Type B pancreatic cell (in vitro differentiated cells): Measurements from ENCODE around the gene LRRC32. TPM values are rescaled to one million over a fixed set of nuclear protein-coding genes. Genes with fewer than 3 reads are reported as not detected.
"Not testable (repeated sequence)": the region's sequence is repeated elsewhere in the genome, so short reads cannot be mapped to it uniquely, and the experiment has no call there.

Experiments
- DNase-seq: peaks from one replicate; pipeline ENCODE4 v3.0.0; 2021; ENCODE audit warnings: mixed read lengths; ENCODE audit not compliant: unreplicated experiment; ENCODE audit errors: extremely low spot score
- H3K27ac Mint-ChIP-seq: 2 replicates; pipeline ENCODE4 v1.8.0; 2021; ENCODE audit warnings: mild to moderate bottlenecking, mixed read lengths
- H3K27me3 Mint-ChIP-seq: 2 replicates; pipeline ENCODE4 v1.8.0; 2021; ENCODE audit warnings: mixed read lengths
- H3K36me3 Mint-ChIP-seq: 2 replicates; pipeline ENCODE4 v1.8.0; 2021; ENCODE audit warnings: mixed read lengths
- H3K4me1 Mint-ChIP-seq: one replicate; pipeline ENCODE4 v1.8.0; 2021; ENCODE audit warnings: mixed read lengths; ENCODE audit not compliant: unreplicated experiment
- H3K4me3 Mint-ChIP-seq: 2 replicates; pipeline ENCODE4 v1.8.0; 2021; ENCODE audit warnings: mild to moderate bottlenecking, mixed read lengths
- H3K9me3 Mint-ChIP-seq: 2 replicates; pipeline ENCODE4 v1.8.0; 2021; ENCODE audit warnings: mixed read lengths
- CTCF ChIP-seq: fragments of 200-600 bp; sonication (generic); conservative IDR thresholded peaks from 2 replicates; pipeline ENCODE4 v1.5.0; 2021; ENCODE audit warnings: antibody characterized with exemption, mild to moderate bottlenecking
- total RNA-seq: library from RNA; stranded (reverse); gene quantifications from 2 replicates; pipeline ENCODE4 v1.2.1, GENCODE V29; 2021; ENCODE audit warnings: low replicate concordance

LRRC32 gene
- total RNA-seq, 1 donor from 2014 or later, result 4.3 TPM

GRCh38 chr11:76610871-76611475, 59.6 kb downstream of the LRRC32 start:
- peak; percentile 52 for DNase-seq
- Mint-ChIP-seq H3K27me3 (no peaks in the 10 kb centered on the region), H3K27ac (no peak overlapping the region), H3K4me3 (no peak overlapping the region), H3K36me3 (peaks cover 3% of the 10 kb centered on the region), H3K9me3 (peaks cover 7% of the 10 kb centered on the region), H3K4me1 (peaks cover 7% of the 10 kb centered on the region)
- TF ChIP-seq CTCF, result no peak

GRCh38 chr11:76610371-76610770, 60.2 kb downstream of the LRRC32 start:
- TF ChIP-seq CTCF, result no peak
- no peaks in the 10 kb centered on the region for H3K27me3 Mint-ChIP-seq
- no peak for DNase-seq
- no peak overlapping the region for H3K27ac Mint-ChIP-seq
- peaks cover 3% of the 10 kb centered on the region for H3K36me3 Mint-ChIP-seq
- H3K9me3 Mint-ChIP-seq, result peaks cover 9% of the 10 kb centered on the region
- peaks cover 8% of the 10 kb centered on the region for H3K4me1 Mint-ChIP-seq
- no peak overlapping the region for H3K4me3 Mint-ChIP-seq

GRCh38 chr11:76609736-76610370, 60.7 kb downstream of the LRRC32 start:
- Mint-ChIP-seq H3K36me3 (peaks cover 3% of the 10 kb centered on the region), H3K9me3 (peaks cover 9% of the 10 kb centered on the region), H3K27me3 (no peaks in the 10 kb centered on the region), H3K4me1 (peaks cover 8% of the 10 kb centered on the region), H3K27ac (no peak overlapping the region), H3K4me3 (no peak overlapping the region)
- no peak for DNase-seq
- TF ChIP-seq CTCF, result no peak

- not testable (repeated sequence) for H3K4me3 Mint-ChIP-seq, DNase-seq, H3K4me1 Mint-ChIP-seq, H3K27ac Mint-ChIP-seq, H3K27me3 Mint-ChIP-seq, H3K9me3 Mint-ChIP-seq, H3K36me3 Mint-ChIP-seq
Observed at GRCh38 chr11:76608879-76609460, 61.6 kb downstream of the LRRC32 start.

- not testable (repeated sequence) for H3K4me3 Mint-ChIP-seq, H3K27me3 Mint-ChIP-seq, DNase-seq, H3K36me3 Mint-ChIP-seq, H3K9me3 Mint-ChIP-seq, H3K4me1 Mint-ChIP-seq, H3K27ac Mint-ChIP-seq
Observed at GRCh38 chr11:76608228-76608627, 62.3 kb downstream of the LRRC32 start.

Other genes starting within 250 kb of the LRRC32 start
- gene EMSY, start 225.7 kb downstream of the LRRC32 start, total RNA-seq, result 20.1 and 32.3 TPM in 2 replicates
- 32.8 and 36.7 TPM in 2 replicates for gene TSKU, start 112.6 kb upstream of the LRRC32 start, total RNA-seq
- gene ACER3, start 190.2 kb upstream of the LRRC32 start, total RNA-seq, result 25.7 and 39.3 TPM in 2 replicates